Breast epithelium (tissue), 4 donors: Measurements from ENCODE around the gene SRCAP. TPM values are rescaled to one million over a fixed set of nuclear protein-coding genes. Genes with fewer than 3 reads are reported as not detected.

Experiments
- DNase-seq, 2 donors: peaks; one replicate each; pipeline ENCODE4 v3.0.0-alpha.2; 2019; ENCODE audit warnings: low spot score in 2 of 2
- H3K27ac ChIP-seq, 2 donors: fragments of 200-600 bp; sonication (generic) in 1 of 2; one replicate each; pipeline ENCODE4 v1.5.1; 2016 to 2019; ENCODE audit warnings: mild to moderate bottlenecking in 1 of 2
- H3K27me3 ChIP-seq, 2 donors: fragments of 200-600 bp; sonication (generic) in 1 of 2; one replicate each; pipeline versions ENCODE4 v1.5.1 to v1.6.0; 2017 to 2019; ENCODE audit warnings: control low read depth in 1 of 2, mild to moderate bottlenecking in 1 of 2
- H3K36me3 ChIP-seq: fragments of 200-600 bp; one replicate; pipeline ENCODE4 v1.5.1; 2019
- H3K4me1 ChIP-seq, 2 donors: fragments of 200-600 bp; sonication (generic); one replicate each; pipeline ENCODE4 v1.5.1; 2016 to 2019; ENCODE audit warnings: control low read depth in 1 of 2
- H3K4me3 ChIP-seq, 3 donors: fragments of 200-600 bp; sonication (generic); 1 replicate in 2 of 3; 2 replicates in 1 of 3; pipeline ENCODE4 v1.5.1; 2016 to 2019; ENCODE audit warnings: mild to moderate bottlenecking in 3 of 3, moderate library complexity in 2 of 3
- H3K9me3 ChIP-seq, 2 donors: fragments of 200-600 bp; sonication (generic) in 1 of 2; one replicate each; pipeline ENCODE4 v1.5.1; 2016 to 2019; ENCODE audit warnings: control low read depth in 1 of 2
- CTCF ChIP-seq, 3 donors: fragments of 450-650 bp; IDR thresholded peaks; one replicate each; pipeline ENCODE4 v1.5.1; 2016 to 2017; ENCODE audit warnings: antibody characterized with exemption in 3 of 3, mild to moderate bottlenecking in 3 of 3, moderate library complexity in 3 of 3
- POLR2A ChIP-seq: fragments of 450-650 bp; IDR thresholded peaks from one replicate; pipeline ENCODE4 v1.6.1; 2016; ENCODE audit warnings: antibody characterized with exemption, mild to moderate bottlenecking, moderate library complexity
- POLR2AphosphoS5 ChIP-seq, 3 donors: sonication (generic); formaldehyde crosslinking; IDR thresholded peaks; one replicate each; pipeline ENCODE4 v1.6.1; 2017; ENCODE audit warnings: antibody characterized with exemption in 3 of 3
- intact Hi-C: fragments of 100-400 bp; cut with DNase I; formaldehyde crosslinking; loops from one replicate; pipeline ENCODE4 v1.15.1; 2023; ENCODE audit warnings: low total_unique reads
- total RNA-seq, 3 donors: library from RNA; depleted of rRNA; stranded (reverse); fragments of >200 nt; gene quantifications; one replicate each; pipeline ENCODE4 v1.1.0, GENCODE V29; 2016

SRCAP gene
- total RNA-seq, 3 donors from 2014 or later, result 19.0 to 24.9 (median 20.8) TPM

- H3K27ac ChIP-seq, result peak overlapping the region; percentile 99 to 100
- H3K4me1 ChIP-seq, result peaks cover 0 to 19% of the 10 kb centered on the region in 2 donors
- H3K9me3 ChIP-seq, result no peaks in the 10 kb centered on the region
- TF ChIP-seq CTCF (IDR thresholded peaks at IDR 0.05) (no peak), POLR2AphosphoS5 (IDR thresholded peaks at IDR 0.05) (no peak), POLR2A (no peak)
- no peak for DNase-seq
- peak overlapping the region; percentile 71 to 86 (median 77) for H3K4me3 ChIP-seq
- H3K27me3 ChIP-seq, result no peaks in the 10 kb centered on the region
- no peaks in the 10 kb centered on the region for H3K36me3 ChIP-seq
- intact Hi-C loops, result no loop called here
Measured at GRCh38 chr16:30697264-30698138, 1.5 kb upstream of the SRCAP start.

DNA sequence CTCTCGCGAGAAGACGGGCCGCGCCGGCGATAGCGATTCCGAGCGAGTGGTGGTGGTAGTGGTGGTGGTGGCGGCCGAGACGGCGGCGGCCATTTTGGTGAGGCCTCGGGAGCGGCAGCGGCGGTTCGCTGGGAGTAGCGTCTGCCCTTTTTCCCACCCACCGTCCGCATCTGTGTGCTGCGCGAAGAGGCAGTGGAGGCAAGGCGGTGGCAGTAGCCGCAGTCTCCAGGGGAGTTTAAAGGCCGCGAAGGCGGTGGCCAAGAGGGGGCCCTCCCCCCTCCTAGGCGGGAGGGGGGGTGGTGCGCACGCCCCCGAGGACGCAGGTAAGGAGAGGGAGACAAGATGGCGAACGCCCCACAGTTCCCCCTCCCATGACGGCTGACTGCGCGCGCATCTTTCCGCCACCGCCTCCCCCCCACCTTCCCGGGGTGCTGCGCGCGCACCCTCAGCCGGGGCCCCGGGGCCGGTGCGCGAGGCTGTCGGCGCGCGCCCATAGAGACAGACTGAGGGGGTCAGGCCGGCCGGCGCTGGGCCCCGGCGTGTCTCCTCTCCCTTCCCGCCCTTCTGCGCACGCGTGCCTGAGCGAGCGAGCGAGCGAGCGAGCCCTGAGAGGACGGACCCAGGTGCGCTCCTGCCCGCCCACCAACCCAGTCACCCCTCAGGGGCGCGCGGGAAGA lies 694 bp upstream of the SRCAP start:
- TF ChIP-seq POLR2A (peak; percentile 24), CTCF (IDR thresholded peaks at IDR 0.05) (no peak), POLR2AphosphoS5 (IDR thresholded peaks at IDR 0.05) (peak; percentile 90 to 99 (median 96))
- H3K4me1 ChIP-seq, result peaks cover 0 to 19% of the 10 kb centered on the region in 2 donors
- no peaks in the 10 kb centered on the region for H3K9me3 ChIP-seq
- peak; percentile 98 to 99 for DNase-seq
- intact Hi-C loops, result no loop called here
- peak overlapping the region; percentile 71 to 86 (median 77) for H3K4me3 ChIP-seq
- no peaks in the 10 kb centered on the region for H3K36me3 ChIP-seq
- H3K27ac ChIP-seq, result peak overlapping the region; percentile 99 to 100
- H3K27me3 ChIP-seq, result no peaks in the 10 kb centered on the region

DNA sequence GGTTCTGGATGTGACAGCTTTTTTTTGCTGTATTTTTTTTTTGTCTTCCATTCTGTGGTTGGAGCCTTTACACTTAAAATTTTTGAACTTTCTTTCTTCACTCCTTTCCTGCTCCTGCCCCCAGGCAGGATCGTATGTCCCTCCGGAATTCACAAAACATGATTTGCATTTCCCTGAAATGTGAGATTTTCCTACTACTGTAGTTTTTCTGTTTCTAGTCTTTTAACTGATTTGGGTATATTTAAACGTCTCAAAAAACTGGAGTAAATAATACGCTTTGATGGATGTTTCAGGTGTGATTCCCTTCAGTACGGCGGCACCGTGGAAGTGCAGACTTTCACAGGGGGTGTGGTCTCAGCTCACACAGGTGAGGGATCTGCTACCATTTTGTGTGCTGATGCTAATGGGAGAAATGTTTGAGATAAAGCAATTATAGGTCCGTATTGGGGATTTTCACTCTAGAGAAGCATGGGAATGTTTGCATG lies 686 bp downstream of the SRCAP start:
- Histone ChIP-seq H3K9me3 (no peaks in the 10 kb centered on the region), H3K4me1 (peaks cover 0 to 19% of the 10 kb centered on the region in 2 donors), H3K4me3 (peak overlapping the region; percentile 71 to 86 (median 77)), H3K36me3 (no peaks in the 10 kb centered on the region), H3K27me3 (no peaks in the 10 kb centered on the region), H3K27ac (peak overlapping the region; percentile 99 to 100)
- intact Hi-C loops, result no loop called here
- TF ChIP-seq CTCF (IDR thresholded peaks at IDR 0.05) (no peak), POLR2A (no peak), POLR2AphosphoS5 (IDR thresholded peaks at IDR 0.05) (no peak)
- DNase-seq, result no peak

DNA sequence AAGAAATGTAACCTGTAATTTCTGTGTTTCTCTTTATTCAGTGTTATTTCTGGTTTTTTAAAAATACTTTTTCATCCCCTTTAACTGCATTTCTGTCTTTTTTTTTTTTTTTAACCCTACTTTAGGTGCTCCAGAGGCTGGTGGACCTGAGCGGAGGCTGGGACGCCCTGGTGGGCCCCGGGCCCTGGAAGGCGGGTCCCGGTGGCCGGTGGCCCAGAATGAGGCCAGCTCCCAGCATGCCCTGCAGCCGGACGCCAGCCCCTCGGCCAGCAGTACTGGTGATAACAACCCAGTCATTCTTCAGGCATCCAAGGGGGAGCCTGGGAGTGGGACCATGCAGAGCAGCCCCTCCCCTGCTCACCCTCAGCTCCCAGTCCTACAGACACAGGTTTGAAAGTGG lies 1.5 kb downstream of the SRCAP start:
- Histone ChIP-seq H3K36me3 (no peaks in the 10 kb centered on the region), H3K27me3 (no peaks in the 10 kb centered on the region), H3K27ac (peak overlapping the region in 1 of 2 donors; percentile 33), H3K4me3 (no peak overlapping the region), H3K4me1 (peaks cover 0 to 19% of the 10 kb centered on the region in 2 donors), H3K9me3 (no peaks in the 10 kb centered on the region)
- intact Hi-C loops, result no loop called here
- no peak for TF ChIP-seq POLR2A
- no peak for TF ChIP-seq CTCF (IDR thresholded peaks at IDR 0.05)
- no peak for TF ChIP-seq POLR2AphosphoS5 (IDR thresholded peaks at IDR 0.05)
- DNase-seq, result no peak
